Mesothelial cell of epicardium (in vitro differentiated cells): ENCODE measurements around the gene SLC7A14. TPM values are rescaled to one million over a fixed set of nuclear protein-coding genes. Genes with fewer than 3 reads are reported as not detected.

Experiments
- DNase-seq, 2 experiments: peaks; one replicate each; pipeline ENCODE4 v3.0.0; 2021; ENCODE audit warnings: low spot score in 2 of 2; ENCODE audit not compliant: unreplicated experiment in 2 of 2
- H3K27ac Mint-ChIP-seq: 2 replicates; pipeline ENCODE4 v1.8.0; 2021; ENCODE audit warnings: mixed read lengths
- H3K27me3 Mint-ChIP-seq: 2 replicates; pipeline ENCODE4 v1.8.0; 2021; ENCODE audit warnings: low read depth, mixed read lengths
- H3K36me3 Mint-ChIP-seq: 2 replicates; pipeline ENCODE4 v1.8.0; 2021; ENCODE audit warnings: mixed read lengths
- H3K4me1 Mint-ChIP-seq: 2 replicates; pipeline ENCODE4 v1.8.0; 2021; ENCODE audit warnings: mixed read lengths
- H3K4me3 Mint-ChIP-seq: 2 replicates; pipeline ENCODE4 v1.8.0; 2021; ENCODE audit warnings: mild to moderate bottlenecking, moderate library complexity, mixed read lengths
- H3K9me3 Mint-ChIP-seq: 2 replicates; pipeline ENCODE4 v1.8.0; 2021; ENCODE audit warnings: mixed read lengths
- total RNA-seq: library from RNA; stranded (reverse); gene quantifications from 3 replicates; pipeline ENCODE4 v1.2.1, GENCODE V29; 2021
- TF ChIP-seq, protein P1 (sequence below): fragments of 200-600 bp; sonication (generic); IDR thresholded peaks from one replicate; pipeline ENCODE4 v1.5.0; 2021; ENCODE audit warnings: antibody characterized with exemption; ENCODE audit not compliant: unreplicated experiment

Gene SLC7A14
- total RNA-seq, 1 donor from 2014 or later: 6.6 TPM

DNA sequence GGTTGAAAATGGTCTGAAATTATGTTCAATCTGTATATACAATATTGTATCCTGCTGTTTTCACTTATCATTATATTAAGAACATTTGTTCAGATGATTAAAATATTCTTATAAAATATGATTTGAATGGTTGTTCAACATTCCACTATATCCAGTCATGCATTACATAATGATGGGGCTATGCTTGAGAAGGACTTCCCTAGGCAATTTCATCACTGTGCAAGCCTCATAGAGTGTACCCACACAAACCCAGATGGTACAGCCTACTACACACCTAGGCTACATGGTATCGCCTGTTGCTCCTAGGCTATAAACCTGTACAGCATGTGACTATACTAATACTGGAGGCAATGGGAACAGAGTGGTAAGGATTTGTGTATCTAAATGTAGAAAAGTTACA is 30.5 kb downstream of the SLC7A14 start:
- Mint-ChIP-seq H3K4me1 (peaks cover 8% of the 10 kb centered on the region), H3K4me3 (no peak overlapping the region), H3K9me3 (no peaks in the 10 kb centered on the region), H3K27ac (no peak overlapping the region), H3K27me3 (peaks cover 8% of the 10 kb centered on the region), H3K36me3 (no peaks in the 10 kb centered on the region)
- TF ChIP-seq, protein P1, sequence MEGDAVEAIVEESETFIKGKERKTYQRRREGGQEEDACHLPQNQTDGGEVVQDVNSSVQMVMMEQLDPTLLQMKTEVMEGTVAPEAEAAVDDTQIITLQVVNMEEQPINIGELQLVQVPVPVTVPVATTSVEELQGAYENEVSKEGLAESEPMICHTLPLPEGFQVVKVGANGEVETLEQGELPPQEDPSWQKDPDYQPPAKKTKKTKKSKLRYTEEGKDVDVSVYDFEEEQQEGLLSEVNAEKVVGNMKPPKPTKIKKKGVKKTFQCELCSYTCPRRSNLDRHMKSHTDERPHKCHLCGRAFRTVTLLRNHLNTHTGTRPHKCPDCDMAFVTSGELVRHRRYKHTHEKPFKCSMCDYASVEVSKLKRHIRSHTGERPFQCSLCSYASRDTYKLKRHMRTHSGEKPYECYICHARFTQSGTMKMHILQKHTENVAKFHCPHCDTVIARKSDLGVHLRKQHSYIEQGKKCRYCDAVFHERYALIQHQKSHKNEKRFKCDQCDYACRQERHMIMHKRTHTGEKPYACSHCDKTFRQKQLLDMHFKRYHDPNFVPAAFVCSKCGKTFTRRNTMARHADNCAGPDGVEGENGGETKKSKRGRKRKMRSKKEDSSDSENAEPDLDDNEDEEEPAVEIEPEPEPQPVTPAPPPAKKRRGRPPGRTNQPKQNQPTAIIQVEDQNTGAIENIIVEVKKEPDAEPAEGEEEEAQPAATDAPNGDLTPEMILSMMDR: no peak
- DNase-seq: no peak

DNA sequence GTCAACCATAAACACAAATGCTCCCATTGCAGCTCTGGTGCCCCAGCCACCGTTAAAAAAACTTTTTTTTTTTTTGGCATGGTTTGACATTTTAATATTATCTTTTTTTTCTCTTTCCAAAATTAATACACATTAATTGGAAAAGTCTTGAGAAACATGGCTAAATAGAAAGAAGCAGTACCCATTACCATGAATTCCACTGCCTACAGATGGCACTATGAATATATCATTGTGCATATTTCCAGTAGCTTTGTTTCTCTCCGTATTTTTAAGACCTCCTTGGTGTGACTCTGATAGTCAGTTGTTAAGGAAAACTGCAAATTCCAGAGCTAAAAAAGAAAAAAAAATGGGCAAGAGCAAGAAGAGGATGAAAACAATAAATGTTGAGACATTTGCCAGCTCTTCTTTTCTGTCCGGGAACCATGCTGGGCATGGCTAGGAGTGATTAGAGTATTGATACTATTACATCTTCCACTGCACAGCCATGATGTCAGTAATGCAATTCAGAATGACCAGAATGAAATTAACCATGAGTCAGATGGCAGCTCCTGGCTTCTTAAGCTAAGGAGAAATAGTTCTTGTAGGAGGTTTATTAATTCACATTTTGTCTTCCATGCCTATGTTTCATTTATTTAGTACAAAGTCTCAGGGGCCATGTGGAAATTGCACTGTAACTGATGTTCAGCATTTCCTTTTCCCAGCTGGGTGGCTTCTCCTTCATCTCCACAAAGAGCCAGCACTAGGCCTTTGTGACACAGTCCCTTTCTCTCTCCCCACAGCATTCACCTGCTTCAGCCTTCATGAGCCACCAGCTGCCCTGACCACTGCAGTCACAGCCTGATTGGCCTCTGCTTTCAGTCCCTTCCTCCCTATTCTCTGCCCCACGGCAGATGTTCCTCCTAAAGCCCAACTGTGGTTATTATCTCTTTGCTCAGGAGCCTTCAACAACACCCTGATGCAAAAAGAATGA is 31.8 kb downstream of the SLC7A14 start:
- Mint-ChIP-seq H3K9me3 (no peaks in the 10 kb centered on the region), H3K36me3 (no peaks in the 10 kb centered on the region), H3K27ac (no peak overlapping the region), H3K4me3 (no peak overlapping the region), H3K27me3 (peaks cover 8% of the 10 kb centered on the region), H3K4me1 (peaks cover 8% of the 10 kb centered on the region)
- TF ChIP-seq, protein P1: no peak
- no peak for DNase-seq

DNA sequence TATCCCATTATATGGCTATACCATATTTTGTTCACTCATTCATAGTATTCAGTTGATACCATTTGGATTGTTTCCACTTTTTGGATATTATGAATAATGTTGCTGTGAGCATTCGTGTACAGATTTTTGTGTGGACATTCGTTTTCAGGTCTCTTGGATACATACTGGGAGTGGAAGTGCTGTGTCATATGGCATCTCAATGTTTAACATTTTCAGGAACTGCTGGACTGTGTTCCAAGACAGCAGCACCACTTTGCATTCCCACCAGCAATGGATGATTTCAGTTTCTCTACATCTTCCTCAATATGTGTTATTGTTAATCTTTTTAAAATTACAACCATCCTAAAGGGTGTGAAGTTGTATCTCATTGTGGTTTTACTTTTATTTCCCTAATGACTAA is 34.6 kb downstream of the SLC7A14 start:
- no peak for DNase-seq
- Mint-ChIP-seq H3K36me3 (no peaks in the 10 kb centered on the region), H3K27ac (no peak overlapping the region), H3K9me3 (no peaks in the 10 kb centered on the region), H3K4me1 (no peaks in the 10 kb centered on the region), H3K27me3 (peaks cover 13% of the 10 kb centered on the region), H3K4me3 (no peak overlapping the region)
- TF ChIP-seq, protein P1: no peak

DNA sequence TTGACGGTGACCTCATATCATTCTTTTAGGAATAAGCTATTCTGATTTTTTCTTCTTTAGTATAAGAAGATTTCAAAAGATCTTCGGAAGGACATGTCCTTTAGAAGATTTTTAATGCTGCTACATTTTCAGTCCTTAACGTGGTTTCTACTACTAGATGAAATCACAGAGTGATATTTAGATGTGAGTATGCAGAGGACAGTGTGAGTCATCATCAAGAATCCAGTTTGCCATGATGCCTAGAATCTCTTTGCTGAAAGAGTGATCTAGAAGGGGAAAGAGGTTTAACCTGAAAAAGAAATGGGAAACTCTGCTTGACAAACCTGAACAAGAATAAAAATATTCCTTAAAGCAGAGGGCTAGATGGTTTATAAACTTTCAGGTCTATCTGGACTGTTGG is 43.2 kb downstream of the SLC7A14 start:
- TF ChIP-seq, protein P1: no peak
- H3K27ac Mint-ChIP-seq: no peak overlapping the region
- H3K4me1 Mint-ChIP-seq: no peaks in the 10 kb centered on the region
- H3K27me3 Mint-ChIP-seq: peaks cover 20% of the 10 kb centered on the region
- H3K9me3 Mint-ChIP-seq: peaks cover 8% of the 10 kb centered on the region
- H3K36me3 Mint-ChIP-seq: no peaks in the 10 kb centered on the region
- H3K4me3 Mint-ChIP-seq: no peak overlapping the region
- no peak for DNase-seq

DNA sequence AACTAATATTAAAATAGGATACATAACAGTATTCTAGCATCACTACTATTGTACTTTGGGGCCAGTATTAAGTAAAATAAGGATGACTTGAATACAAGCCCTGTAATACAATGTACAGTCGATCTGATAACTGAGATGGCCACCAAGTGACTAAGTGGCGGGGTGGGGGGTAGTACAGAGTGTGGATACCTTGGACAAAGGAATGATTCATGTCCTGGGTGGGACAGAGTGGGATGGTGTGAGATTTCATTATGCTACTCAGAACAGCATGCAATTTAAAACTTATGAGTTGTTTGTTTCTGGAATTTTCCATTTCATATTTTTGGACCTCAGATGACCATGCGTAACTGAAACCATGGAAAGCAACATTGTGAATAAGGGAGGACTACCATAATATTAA is 46.0 kb downstream of the SLC7A14 start:
- H3K4me3 Mint-ChIP-seq: no peak overlapping the region
- no peak overlapping the region for H3K27ac Mint-ChIP-seq
- no peaks in the 10 kb centered on the region for H3K4me1 Mint-ChIP-seq
- no peaks in the 10 kb centered on the region for H3K36me3 Mint-ChIP-seq
- H3K27me3 Mint-ChIP-seq: peaks cover 7% of the 10 kb centered on the region
- TF ChIP-seq, protein P1: no peak
- H3K9me3 Mint-ChIP-seq: peaks cover 13% of the 10 kb centered on the region
- no peak for DNase-seq
